ENCODE data around the gene GPR141.

DNA sequence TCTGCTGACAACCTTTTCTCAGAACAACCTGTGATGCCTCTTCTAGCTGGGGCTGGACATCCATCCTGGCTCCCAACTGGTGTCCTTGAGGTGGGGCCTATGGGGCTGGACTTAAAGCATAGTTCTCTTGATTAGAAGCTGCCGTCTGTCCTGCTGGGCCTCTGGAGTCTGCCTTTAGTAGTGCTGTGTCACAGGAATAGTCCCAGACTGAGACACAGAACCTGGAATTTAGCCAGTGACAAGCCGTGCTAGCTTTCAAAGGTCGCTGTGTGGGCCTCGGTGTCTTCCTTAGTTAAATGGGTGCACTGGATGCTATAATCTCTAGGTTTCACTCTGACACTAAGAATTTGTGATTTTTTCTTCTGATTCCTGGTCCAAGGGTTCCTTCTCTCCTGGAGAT is 41.2 kb downstream of the GPR141 start:
- no peak for TF ChIP-seq CTCF (conservative IDR thresholded peaks at IDR 0.05; ENCODE audit: low read length)
- no peak for TF ChIP-seq EZH2phosphoT487 (IDR thresholded peaks at IDR 0.05; ENCODE audit: borderline replicate concordance)
